ENCODE measurements around the gene CTDSPL.

CTDSPL gene

DNA sequence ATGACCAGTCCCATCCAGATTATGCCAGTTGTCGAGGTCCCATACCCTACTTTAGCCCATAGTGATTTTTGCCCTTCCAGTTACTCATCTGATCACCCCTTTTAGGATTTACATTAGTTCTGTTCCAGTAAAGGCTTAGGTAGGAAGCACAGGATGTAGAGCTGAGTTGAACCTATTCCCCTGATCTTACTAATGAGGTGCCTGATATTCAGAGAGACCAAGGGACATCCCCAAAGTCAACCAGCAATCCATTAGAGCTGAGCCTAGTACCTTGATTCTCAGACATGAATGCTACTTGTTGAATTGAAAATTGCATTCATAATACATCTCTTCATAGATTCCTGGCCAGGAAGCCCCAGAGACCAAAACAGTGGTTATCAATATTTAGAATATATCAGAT, 24.7 kb downstream of the CTDSPL start:
- Histone ChIP-seq H3K4me3 (no peak overlapping the region), H3K27ac (no peak overlapping the region)

DNA sequence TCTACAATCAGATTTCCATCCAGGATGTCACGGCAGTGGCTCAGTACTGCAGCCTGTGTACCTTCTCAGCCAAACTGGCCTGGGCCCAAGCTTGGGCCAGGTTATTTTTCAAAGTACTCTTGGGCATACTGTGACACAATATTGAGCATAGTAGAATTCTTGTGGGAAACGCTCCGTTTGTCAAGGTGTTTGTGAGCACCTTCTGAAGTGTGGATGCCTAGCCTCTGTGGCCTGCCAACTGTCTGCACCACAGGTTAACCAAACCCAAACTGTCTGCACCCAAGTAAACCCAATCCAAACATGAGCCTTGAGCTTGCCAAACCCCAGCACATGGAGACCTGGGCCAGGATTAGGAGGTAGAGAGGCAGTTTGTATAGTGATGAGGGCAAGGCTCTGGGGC, 25.4 kb downstream of the CTDSPL start:
- H3K4me3 ChIP-seq = no peak overlapping the region
- no peak overlapping the region for H3K27ac ChIP-seq

DNA sequence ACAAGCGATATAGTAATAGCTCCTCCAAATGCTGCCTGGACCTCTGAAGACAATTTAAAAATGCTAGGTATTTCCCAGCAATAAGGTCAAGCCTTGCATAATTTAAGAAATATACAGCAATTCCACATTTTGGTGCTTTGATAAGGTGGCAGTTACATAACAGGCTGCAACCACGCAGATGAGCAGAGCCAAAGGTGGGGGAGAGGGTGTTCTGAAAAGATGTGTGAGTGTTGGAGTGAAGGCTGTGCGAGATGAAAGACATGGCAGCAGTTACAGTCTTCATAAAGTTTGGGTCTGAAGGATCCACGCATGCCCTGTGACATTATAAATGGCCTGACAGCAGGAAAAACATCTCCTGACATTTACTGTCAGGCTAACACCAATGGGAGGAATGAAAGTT, 26.1 kb downstream of the CTDSPL start:
- no peak overlapping the region for H3K27ac ChIP-seq
- no peak overlapping the region for H3K4me3 ChIP-seq

DNA sequence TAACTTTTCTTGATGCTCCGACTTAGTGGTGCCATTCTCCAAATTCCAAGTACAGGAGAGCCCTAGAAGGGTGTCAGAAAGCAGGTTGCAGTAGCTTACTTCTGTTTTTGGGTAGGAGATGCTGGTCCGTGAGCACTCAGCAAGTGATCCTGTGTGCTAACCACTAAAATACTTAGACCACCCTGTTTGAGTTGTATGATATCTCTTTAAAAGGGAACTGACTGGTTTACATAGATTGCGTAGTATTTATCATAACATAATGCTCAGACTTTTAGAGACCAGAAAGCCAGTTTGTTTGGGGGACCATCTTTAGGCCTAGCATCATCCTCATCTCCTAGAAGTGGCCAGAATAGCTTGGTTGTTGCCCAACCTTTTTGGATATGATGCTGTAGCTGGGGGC, 26.7 kb downstream of the CTDSPL start:
- Histone ChIP-seq H3K4me3 (no peak overlapping the region), H3K27ac (no peak overlapping the region)

DNA sequence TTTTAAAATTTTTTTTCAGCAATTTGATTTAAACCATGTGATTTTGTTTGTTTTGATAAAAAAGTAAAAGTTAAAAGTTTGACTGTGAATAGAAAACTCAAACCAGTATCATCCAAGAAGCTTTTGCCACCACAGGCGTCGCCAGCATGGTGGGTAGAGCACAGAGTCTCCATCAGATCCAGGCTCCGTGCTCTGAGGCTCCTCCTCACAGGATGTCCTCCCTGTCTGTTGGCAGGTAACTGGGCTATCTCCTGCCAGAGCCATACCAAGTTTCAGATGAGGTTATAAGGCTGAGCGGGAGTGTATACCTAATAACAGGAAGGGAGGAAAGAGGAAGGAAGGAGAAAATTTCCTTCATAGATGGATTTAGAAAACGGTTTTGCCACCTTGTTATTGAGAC, 28.8 kb downstream of the CTDSPL start:
- Histone ChIP-seq H3K4me3 (no peak overlapping the region), H3K27ac (peak overlapping the region in 1 of 21 experiments; percentile 7)

DNA sequence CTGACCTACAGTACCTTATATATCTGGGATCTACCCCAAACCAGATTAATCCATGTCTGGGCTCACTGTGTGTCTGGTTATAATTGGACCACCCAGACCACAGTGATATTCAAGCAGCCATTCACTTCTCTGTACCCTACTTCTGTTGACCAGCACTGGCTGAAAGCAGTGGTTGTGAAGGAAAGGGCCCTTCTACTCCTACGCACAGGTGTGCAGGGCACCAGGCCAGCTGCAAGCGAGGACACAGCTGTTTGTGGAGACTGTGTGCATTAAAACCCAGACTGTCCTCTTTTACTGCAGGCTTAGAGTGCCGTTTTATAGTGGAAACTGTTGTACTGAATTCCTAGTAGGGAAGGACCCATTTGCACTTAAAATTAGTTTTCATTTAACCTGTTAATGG, 29.5 kb downstream of the CTDSPL start:
- Histone ChIP-seq H3K4me3 (no peak overlapping the region), H3K27ac (peak overlapping the region in 1 of 21 experiments; percentile 21)

DNA sequence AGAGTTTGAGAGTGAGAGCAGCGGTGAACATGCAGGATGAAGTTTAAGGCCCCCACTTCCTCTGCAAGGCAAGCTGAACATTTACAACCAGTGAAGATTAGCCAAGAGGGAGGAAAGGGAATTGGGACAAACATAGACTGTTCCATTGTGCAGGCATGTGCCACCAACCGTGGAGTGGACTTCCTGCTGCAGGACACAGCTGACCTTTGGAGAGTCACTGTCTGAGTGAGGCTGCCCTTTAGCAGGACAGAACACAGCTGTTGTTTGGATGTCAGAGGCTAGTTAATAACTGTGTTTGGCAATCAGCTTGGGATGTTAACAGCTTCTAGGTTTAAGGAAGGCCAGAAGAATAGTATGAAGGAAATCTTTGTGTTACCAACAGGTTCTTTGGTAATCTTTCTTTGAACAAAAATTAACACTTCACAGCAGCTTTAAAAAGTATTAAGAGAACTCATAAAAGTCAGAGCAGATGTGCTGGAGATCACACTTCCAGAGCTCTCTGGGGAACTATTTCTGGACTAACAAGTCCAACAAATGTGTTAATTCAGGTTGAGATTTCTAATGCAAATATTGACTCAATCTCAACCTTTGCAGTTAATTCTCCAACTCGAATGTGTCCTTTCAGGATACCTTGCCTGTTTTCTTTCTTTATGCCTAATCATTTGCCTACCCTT, 31.4 kb downstream of the CTDSPL start:
- H3K4me3 ChIP-seq = no peak overlapping the region
- peak overlapping the region in 3 of 21 experiments; percentile 5 to 29 (median 20) for H3K27ac ChIP-seq

DNA sequence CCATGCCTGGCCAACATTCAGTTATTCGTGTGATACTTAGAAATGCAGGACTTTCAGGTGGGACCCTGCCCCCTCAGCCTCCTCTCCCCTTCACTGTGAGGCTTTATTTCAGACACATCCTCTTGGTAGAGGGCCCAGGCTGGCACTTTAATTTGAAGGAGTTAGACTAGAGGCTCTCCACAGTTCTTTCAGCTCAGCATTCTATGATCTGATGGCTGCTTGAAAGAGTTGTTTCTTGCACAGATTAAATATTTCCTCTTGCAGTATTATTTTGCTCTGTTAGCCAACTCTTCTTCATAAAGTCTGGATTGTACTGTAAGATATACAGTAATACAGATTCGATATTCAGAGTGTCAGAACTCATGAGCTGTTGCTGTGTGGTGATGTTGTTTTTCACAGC, 35.1 kb downstream of the CTDSPL start:
- H3K27ac ChIP-seq = no peak overlapping the region
- no peak overlapping the region for H3K4me3 ChIP-seq

DNA sequence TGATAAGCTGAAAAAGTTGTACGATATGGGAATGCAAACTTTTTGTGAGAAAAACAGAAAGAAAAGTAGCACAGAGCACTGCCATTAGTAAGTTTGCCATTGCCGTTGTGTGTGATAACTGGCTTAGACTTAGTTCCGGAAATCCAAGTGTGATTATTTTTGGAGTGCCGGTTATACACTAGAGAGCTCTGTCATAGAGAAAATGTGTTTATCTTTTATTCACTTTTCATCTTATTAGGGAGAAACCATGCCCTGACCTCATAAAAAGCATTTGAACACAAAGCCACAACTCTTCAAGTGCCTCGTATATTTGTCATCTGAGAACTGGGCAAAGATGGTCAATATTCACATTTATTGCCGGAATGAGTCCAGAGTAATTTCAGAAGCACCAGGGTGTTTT, 36.1 kb downstream of the CTDSPL start:
- no peak overlapping the region for H3K4me3 ChIP-seq
- H3K27ac ChIP-seq = no peak overlapping the region

DNA sequence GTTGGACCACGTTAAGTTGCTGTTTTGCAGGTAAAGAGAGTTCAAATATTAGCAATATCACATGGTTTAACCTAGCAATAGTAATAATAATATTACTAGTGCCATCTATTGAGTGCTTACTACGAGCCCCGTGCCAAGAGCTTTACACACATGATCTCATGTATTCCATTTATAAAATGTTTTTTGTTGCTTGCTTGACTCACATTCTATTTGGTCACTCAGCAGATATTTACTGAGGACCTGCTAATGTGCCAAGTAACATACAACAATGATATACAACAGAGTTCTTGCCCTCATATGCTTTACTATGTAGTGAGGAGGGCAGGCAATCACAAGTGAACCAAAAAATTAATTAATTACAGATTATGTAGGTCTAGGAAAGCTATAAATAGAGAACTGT, 36.7 kb downstream of the CTDSPL start:
- Histone ChIP-seq H3K27ac (peak overlapping the region in 1 of 21 experiments; percentile 35), H3K4me3 (no peak overlapping the region)

DNA sequence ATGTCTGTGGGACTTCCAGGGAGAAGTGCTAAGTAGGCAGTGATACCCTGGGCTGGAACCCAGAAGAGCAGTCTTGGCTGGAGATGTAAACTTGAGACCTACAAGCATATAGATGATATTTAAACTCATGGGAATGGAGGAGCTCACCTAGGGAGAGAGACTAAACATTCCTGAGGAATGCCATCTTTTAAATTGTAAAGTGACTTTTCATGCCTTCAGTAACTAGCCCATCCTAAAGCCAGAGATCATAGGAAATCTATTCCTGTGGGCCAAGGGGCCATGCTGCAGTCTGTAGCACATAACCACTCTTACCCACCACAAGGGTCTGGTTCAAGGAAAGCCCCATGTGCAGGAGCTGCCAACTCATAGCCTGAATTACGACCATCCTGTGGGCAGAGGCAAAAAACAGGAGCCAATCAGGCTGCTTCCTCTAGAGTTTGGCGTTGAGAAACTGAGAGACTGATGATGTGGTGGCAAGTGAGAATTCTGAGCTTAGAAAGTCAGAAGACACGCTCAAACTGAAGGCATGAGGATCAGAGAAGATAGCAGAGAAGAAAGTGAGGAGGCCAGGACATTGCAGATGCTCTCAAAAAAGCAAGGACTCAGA, 37.5 kb downstream of the CTDSPL start:
- Histone ChIP-seq H3K4me3 (no peak overlapping the region), H3K27ac (no peak overlapping the region)

DNA sequence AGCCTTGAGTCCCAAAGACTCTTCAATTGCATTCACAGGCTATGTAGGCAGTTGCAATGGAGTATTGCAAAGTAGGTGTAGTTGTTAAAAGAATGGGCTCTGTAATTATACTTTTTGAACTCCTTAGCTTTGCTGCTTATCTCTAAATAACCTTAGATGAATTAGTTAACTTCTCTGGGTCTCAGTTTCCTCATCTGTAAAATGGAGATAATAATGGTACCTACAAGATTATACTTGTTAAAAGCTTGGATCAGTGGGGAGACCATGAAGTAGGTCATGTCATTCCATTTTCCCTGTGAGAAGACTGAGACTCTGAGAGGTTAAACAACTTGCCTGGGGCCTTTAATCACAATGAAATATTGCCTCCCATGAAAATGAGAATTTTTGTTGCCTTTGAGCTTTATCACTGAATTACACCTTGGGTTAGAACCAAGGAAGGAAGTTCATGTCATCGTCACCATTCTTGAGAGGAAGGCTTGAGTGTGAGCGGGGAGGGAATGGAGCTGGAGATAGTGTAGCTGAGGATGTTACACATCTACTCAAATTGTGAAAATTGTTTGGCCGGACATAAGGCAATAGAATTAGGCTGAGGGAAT, 38.1 kb downstream of the CTDSPL start:
- no peak overlapping the region for H3K4me3 ChIP-seq

DNA sequence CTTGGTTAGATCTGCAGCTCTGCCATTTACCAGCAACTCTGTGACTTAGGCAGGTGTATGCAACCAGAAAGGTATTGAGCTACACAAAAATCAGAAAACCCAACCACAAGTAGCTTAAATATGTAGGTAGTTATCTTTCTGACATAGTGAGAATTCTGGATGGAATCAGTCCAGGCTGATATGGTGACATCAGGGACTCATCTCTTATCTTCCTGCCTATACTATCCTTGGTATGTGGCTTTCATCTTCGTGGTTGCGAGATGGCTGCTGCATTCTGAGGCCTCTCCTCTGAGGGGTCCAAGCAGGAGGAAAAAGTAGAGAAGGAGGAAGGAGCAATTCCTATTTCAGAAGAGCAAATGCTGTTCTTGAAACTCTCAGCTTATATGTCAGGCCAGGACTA, 40.0 kb downstream of the CTDSPL start:
- Histone ChIP-seq H3K4me3 (no peak overlapping the region), H3K27ac (no peak overlapping the region)

More for the DNA sequence above, 38.1 kb downstream of the CTDSPL start:
- no peak overlapping the region for H3K27ac ChIP-seq

DNA sequence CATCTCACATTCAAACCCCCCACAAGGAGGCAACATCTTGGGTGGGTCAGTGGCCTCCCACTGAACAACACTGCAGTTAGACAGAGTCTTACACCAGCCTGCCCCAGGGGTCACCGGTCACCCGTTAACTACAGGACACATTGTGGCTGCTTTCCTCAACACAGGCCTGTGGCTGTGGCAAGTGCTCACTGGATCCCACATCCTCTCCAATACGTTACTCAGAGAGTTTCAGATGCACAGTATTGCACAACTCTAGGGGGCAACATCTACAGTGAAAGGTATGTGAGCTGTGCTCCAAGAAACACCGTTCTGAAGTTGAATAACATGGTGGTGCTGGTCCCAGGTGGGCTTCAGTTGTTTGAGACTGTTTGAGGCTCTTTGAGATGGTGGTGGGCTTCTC, 41.0 kb downstream of the CTDSPL start:
- Histone ChIP-seq H3K27ac (peak overlapping the region in 1 of 21 experiments; percentile 54), H3K4me3 (no peak overlapping the region)

DNA sequence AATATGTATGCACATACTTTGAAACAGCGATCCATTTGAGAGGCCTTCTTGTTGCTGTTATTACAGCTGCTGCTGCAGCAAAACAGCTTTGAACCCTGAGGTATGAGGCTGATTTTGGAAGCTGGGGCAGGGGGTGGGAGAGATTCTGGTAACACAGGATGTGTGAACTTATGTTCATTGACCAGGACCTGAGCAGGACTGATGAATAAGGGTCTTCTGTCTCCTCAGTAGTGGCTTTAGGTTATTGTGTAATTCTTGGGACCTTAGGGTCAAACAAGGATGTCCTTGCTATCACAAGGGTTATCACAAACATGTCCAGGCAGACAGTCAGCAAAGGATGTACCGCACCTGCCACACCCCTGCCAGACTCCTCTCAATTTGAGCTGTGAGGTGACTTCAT, 41.6 kb downstream of the CTDSPL start:
- Histone ChIP-seq H3K27ac (peak overlapping the region in 2 of 21 experiments; percentile 31 to 54), H3K4me3 (no peak overlapping the region)

DNA sequence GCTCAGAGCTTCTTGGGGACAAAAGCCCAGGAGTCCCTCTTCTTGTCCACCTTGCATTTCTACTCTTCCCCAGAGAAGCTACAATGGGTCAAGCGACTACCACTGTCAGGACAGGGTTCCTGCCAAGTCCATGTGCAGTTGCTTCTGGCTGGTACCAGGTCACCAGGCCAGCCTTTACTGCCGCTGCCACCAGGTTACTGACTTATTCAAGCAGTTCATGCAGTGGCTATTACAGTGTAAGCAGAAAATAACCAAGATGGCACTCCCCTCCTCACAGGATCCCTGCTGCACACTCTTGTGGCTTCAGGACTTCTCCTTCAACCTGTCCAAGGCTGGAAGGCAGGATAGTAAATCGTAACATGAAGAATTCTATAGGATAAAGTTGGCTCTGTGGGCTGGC, 42.1 kb downstream of the CTDSPL start:
- peak overlapping the region in 2 of 21 experiments; percentile 31 to 50 for H3K27ac ChIP-seq
- H3K4me3 ChIP-seq = no peak overlapping the region

DNA sequence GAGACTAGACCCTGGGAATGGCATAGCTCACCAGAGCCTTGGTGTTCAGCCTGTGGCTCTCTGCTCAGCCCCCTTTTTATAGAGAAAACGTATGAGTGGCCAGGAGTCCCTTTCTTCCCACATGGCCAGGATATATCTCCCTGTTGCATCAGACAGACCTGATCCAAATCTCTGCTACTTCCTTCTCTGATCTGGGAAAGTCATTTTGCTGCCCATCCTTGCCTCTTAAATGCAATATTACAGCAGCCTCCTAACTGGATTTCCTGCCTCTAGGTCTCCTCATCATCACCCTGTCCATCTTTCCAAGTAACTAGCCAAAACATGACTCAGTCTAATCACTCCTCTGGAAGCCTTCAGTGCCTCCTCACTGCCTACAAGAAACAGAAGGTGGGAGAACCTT, 42.9 kb downstream of the CTDSPL start:
- Histone ChIP-seq H3K27ac (peak overlapping the region in 10 of 21 experiments; percentile 3 to 62 (median 24)), H3K4me3 (no peak overlapping the region)

DNA sequence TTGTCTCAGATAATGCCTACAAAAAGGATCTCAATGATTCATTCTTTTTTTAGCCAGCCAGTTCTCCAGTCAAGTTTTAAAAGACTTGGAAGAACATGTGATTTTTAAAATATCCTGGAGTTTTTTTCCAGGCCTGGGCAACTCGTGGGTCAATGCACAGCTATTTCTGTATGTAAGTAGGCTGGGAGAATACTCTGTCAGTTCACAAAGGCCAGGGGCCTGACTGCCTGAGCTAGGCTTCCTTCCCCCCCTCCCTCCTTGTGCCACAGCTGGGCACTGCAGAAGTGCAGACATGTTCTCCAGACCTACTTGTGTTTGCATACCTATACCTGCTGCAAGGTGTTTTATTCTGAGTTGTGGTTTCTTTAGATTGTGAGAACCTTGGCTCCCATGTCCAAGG, 43.7 kb downstream of the CTDSPL start:
- peak overlapping the region in 9 of 21 experiments; percentile 6 to 75 (median 60) for H3K27ac ChIP-seq
- H3K4me3 ChIP-seq = no peak overlapping the region

DNA sequence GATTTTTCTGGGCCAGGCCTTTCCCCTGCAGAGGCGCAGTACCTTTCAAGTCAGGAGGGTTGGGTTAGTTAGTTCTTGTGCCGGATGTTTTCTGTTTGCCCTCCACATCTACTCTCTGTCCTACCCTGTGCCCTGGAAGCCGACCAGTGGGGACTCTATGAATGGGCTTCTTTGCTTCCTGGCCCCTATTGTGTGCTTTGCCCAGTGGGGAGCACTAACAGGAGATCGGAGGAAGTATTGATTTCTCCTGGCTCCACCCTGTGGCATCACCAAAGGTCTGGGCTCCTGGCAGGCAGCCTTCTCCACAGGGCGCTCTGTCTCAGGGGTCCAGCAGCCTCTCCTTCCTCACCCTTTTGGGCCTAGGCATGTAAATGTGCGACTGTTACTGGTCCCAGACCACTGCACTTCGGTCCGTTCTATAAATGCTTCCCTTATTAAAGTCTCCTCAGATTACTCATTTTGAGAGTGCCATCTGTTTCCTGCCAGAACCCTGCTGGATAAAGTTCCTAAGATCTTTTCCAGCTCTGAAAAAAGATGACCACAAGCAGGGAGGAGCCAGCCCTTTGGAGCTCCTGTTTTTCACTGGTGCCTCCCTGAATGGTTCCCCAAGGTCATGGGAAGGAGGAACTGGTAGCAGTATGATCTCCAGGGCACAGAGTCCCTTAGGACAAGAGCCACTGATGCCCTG, 44.5 kb downstream of the CTDSPL start:
- peak overlapping the region in 16 of 21 experiments; percentile 6 to 75 (median 46) for H3K27ac ChIP-seq
- no peak overlapping the region for H3K4me3 ChIP-seq

DNA sequence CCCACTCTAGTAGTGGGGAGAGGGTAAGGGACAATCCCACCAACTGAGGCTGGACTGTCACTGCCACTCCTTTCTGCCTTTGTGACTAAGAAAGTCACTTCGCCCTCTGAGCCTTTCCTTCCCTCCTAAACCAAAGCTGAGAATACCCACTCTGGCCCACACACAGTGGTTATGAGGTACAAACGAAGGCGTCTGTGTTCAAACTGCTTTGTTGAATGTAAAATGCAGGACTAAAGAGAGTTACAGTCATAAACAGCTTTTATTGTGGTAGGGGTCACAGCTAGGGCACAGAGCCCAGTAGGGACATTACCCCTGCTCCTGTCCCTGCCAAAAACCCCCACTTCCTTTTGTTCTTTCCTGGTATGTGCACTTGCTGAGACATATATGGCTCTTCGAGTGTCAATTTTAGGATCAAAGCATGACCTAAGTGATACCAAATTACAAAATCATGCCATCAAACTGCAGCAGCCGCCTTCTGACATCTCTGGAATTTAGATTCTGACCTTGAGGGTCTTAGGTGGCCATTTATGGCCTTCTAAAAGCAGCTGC, 45.1 kb downstream of the CTDSPL start:
- Histone ChIP-seq H3K4me3 (no peak overlapping the region), H3K27ac (peak overlapping the region in 11 of 21 experiments; percentile 6 to 72 (median 52))

Measured in skin epidermis (tissue), 12 donors.